GM21381 (cell line): ENCODE results near the gene FAM177B.

Experiments
- ATAC-seq: cut with Tn5 transposase; IDR thresholded peaks from one replicate; pipeline ENCODE4 v1.9.1; 2021; ENCODE audit warnings: mild to moderate bottlenecking, moderate library complexity; ENCODE audit not compliant: unreplicated experiment

FAM177B gene

GRCh38 chr1:222736972-222737371, at the start of gene FAM177B:
FAM177B (plus strand) TSS chr1:222737202; CDS start chr1:222746546, 9,344 bp downstream.
- ATAC-seq: no peak

- no peak for ATAC-seq
Observed at GRCh38 chr1:222691016-222691415, 46.0 kb upstream of the FAM177B start.

DNA sequence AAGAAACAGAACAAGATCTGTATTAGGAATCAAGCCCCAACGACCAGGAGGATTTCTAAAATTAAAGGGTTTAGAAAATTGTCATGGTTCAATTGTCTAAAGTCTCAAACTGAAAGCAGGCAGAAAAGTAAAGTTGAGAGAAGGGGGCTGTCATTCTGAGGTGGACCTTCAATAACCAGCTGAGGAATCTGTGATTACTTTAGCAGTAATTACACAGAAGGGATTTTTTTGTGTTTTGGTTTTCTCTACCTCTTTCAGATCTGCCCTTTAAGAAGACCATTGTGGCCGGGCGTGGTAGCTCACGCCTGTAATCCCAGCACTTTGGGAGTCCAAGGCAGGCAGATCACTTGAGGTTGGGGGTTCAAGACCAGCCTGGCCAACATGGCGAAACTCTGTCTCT, 42.1 kb upstream of the FAM177B start:
- ATAC-seq: no peak

GRCh38 chr1:222696741-222697140, 40.3 kb upstream of the FAM177B start:
- no peak for ATAC-seq

DNA sequence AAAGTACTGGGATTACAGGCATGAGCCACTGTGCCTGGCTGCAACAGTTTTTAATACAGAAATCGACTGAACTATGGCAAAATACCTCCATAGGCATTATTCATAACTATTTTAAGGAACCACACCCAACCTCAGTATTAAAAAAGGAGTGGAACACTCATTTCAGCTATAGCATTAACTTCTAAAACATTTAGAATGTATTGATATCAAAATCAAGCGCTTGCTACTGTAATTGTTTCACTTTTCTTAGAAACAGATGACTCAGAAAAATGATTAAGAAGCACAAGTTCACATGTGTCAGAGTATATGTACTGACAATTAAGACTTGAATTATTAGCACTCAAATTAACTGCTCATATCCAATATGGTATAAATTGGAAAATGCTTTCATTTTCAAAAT, 39.8 kb upstream of the FAM177B start:
- no peak for ATAC-seq

DNA sequence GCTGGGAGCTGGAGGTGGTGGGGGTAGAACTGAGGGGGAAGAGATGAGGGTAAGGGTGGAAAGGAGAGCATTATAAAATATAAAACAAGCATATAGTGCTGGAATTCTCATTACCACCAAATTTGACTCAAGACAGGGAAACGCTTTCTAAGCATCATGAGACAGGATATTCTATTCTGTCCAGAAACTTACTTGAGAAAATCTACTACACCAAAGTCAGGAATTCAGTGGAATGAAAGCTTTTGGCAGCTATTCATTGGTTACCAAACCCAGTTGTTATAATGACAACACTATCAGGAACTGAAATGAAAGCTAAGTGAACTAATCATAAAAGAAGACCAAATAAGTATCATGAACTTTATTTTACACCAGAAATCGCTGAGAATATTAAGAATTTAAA, 39.2 kb upstream of the FAM177B start:
- no peak for ATAC-seq

GRCh38 chr1:222702210-222702609, 34.8 kb upstream of the FAM177B start:
- no peak for ATAC-seq

DNA sequence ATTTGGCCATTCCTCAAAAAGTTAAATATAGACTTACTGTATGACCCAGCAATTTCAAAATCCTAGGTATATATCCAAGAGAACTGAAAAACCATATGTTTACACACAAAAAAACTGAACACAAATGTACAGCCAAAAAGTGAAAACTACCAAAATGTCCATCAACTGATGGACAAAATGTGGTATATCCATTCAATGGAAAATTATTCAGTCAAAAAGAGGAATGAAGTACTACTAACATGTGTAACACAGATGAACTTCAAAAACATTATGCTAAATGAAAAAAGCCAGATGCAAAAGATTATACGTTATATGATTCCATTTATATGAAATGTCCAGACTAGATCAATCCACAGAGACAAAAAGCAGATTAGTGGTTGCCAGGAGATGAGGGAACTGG, 32.7 kb upstream of the FAM177B start:
- no peak for ATAC-seq

- ATAC-seq: no peak
Observed at GRCh38 chr1:222706815-222707214, 30.2 kb upstream of the FAM177B start.

GRCh38 chr1:222709700-222710153, 27.3 kb upstream of the FAM177B start:
- ATAC-seq: no peak

DNA sequence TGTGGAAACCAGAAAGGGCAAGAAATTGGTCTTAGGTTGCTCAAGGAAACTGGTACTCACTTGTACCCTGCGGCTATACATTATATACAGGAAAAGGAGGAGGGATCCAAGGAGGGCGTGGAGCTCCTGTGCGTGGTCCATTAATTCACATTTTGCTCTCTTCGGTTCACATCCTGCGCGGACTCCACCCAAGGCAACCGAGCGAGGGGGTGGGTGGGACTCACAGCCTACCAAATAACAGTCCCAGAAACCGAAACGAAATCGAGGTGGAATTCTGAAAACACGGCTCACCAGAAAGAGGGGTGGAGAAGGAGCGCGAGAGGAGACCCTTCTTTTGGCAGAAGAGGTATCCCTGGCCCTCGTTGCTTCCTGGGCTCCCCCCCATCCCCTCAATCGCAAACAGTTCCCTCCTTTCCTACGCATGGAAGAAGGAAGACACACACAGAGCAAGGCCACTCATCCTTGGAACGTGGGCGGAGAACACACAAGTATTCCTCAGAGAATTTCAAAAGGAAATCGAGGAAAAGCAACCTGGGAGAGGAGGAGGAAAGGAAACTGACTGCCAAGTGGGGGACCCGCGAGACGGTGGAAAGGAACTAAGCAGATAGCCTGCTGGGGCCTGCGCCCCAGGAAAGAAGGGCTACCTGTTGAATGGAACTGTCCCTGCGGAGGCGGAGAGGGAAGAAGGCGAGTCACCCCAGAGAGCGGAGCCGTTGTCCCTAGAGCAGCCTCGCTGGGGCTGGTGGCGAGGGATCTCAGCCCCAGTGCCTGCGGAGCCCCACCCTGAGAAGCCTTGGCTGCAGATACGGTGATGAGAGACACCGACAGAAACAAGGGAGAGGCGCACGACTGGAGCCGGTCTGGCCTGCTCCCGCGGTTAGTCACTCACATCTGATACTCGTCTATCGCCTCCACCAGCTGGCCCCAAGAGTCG, 25.4 kb upstream of the FAM177B start:
- peak; percentile 33 for ATAC-seq

DNA sequence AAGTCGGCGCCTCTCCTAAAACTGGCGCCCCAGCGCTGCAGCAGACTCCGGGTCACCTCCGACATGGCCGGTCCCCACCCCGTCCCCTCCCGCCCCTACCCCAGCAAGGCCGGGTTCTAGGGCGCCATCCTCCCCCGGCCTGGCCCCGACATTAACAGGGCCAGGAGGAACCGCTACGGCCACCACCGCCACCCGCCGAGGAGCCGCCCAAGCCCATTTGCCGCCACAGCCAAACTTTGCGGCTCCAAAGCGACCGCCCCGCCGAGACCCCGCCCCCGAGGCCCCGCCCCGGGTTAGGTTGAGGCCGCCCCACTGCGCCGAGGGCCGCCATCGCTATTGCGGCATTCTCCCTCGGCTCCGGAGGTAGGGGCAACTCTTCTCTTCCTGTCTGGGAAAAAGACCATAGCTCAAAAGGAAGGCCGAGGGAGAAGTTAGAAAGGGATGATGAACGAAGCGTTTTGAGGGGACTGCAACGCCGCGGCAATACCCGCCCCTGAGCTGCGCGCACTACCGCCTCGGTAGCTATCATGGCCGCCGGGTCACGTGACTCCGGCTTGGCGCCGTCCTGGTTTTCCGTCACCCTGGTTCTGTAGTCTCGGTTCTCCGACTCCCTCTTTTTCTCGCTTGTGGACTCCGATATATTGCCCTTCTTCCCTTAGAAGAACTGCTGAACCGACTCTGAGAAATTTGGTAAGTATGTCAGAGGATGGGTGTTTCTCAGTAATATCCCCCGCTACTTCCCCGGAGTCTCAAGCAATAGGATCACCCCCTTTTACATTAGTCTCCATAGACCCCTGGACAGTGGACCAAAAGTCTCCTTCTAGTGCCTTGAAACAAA, 24.5 kb upstream of the FAM177B start, which contains the start of the genes AIDA and BROX:
Gene AIDA, minus strand, starts transcription at position 239 of the 838 bp plus-strand sequence. Its CDS starts 174 bp downstream, at position 65.
Gene BROX, plus strand, starts transcription at position 312 of the 838 bp plus-strand sequence. CDS start 3,136 bp downstream, outside the sequence.
- peak; percentile 80 for ATAC-seq

DNA sequence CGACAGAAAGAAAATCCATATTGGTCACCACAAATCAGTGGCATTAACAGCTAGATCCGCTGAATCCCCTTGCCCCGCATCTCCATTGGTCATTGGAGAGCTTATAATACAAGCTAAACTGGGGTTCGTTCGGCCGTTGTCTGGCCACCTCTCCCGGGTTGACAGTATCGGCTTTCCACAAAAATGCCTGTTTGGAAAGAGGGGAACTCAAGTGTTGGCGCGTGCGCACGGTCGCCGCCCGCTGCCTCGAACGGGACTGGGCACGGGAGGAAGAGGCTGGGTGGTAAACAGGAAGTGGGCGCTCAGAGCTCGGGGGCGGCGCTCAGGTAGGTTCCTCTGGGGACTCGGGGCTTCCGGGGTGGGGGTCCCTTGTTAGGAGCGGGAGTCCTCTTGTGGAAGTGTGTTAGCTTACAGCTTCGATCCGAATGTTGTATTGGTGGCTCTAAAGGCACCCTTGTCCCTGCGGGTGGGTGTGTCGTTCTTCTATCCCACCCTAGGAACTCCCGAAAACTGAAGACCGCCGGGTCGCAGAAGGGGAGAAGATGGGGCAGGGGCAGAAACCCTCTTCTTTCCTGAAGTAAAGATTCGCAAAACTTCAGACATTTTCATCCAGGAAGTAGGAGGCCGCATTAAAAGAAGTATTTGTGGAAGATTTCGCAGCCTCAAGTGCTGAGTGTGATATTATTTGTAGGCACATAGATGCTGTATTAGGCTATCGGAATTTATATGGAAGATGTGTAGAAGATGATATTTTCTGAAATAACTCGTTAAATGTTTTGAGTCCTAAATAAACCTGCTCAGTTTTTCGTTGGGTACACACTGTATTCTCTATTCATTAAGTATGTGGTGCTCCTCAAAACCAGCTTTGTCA, 23.7 kb upstream of the FAM177B start:
- ATAC-seq: peak; percentile 58

DNA sequence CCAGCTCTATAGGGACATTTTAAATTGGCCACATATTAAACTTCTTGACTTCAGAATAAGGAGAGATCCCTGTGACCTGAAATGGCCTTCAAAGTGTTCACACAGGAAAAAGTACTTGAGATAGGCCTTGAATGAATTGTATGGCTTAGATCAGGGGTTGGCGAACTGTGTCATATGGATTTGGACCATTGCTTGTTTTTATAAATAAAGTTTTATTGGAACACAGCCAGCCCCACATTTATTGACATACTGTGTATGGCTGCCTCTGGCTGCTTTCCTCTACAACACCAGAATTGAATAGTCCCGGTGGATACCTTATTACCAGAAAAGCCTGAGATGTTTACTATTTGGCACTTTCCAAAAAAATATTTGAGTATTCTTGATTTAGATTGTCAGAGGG, 20.6 kb upstream of the FAM177B start:
- no peak for ATAC-seq

- no peak for ATAC-seq
Observed at GRCh38 chr1:222728746-222729145, 8.3 kb upstream of the FAM177B start.

DNA sequence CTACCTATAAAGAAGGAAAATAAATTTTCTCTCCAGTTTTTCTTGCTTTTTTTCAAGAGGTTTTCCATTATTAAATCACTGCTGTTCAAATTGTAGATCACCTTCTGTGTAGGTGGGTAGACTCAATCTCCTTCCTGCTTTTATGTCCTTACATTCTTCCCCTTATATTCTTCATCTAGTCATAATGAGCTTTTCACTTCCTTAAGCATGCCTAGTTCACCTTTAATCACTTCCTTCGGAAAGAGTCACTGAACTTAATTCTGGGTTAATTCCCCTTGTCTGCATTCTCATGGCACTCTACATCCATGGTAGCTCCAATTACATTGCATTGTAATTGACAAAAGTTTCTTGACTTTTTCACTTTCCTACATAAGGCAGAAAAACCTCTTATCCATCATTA, 6.1 kb upstream of the FAM177B start:
- no peak for ATAC-seq

DNA sequence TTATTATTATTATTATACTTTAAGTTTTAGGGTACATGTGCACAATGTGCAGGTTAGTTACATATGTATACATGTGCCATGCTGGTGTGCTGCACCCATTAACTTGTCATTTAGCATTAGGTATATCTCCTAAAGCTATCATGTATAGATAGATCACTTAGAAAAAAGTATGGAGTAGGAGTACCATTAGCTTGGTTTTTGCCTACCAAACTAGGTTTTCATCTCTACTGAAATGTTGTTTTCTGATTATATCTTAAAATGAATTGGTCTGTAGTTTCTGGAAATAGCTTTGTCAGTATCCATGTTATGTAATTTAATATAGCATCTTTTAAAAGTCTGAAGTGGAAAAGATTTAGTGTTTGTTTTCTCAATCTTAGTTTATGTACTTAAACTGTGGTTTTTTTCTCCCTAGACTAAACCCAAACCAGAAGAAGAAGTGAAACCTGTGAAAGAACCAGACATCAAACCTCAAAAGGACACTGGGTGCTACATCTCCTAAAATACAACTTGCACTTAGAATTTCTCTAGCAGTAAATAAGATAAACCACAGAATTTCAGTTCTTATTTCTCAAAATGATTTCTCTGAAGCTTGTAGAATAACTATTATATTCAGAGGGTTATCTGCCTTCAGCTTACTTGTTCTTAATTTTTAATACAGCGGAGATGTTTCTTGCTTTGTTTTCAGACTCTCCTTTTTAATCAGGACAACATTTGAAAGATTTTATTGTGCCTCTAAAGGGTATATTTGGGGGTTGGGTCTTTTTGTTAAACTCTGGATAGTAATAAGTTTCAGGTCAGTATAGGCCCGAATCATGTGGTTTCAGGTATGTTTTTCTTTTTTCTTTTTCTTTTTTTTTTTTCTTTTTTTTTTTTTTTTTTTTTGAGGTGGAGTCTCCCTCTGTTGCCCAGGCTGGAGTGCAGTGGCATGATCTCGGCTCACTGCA, 4.5 kb upstream of the FAM177B start:
- peak; percentile 98 for ATAC-seq

- ATAC-seq: no peak
Observed at GRCh38 chr1:222734740-222735139, 2.3 kb upstream of the FAM177B start.

DNA sequence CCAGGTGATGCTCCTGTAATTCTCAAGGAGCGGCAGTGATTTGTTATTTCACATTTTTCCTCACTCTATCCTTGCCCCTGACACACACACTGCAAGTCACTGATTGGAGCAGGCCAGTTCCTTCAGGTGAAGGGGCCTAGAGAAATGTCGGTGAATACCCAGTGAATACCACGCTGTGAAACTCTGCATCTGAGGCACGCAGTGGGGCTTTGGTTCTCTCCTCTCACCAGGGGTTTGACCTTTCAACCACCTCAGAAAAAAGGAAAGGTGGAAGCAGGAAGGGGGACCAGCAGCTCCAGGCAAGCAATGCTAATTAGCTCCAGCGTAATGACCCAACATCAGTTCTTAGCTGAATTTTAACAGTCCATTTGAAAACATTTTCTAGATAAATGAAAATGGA, 532 bp upstream of the FAM177B start:
- no peak for ATAC-seq
